ENCODE data around the gene RP9. TPM values are rescaled to one million over a fixed set of nuclear protein-coding genes. Genes with fewer than 3 reads are reported as not detected.

RP9 gene
- total RNA-seq, 1 experiment from 2014 or later = 13.4 TPM

GRCh38 chr7:33065981-33066380 lies 43.2 kb downstream of the RP9 start:
- no peak for DNase-seq (ENCODE audit: low read depth)

- peak; percentile 96 for DNase-seq (ENCODE audit: low read depth)
Observed at GRCh38 chr7:33062782-33063443, 46.3 kb downstream of the RP9 start.

GRCh38 chr7:33062023-33062781 lies 47.0 kb downstream of the RP9 start, which contains the start of gene NT5C3A:
TSS of gene NT5C3A (minus strand) at chr7:33062776. CDS start at chr7:33062705, 71 bp downstream.
- DNase-seq (ENCODE audit: low read depth) = peak; percentile 58

GRCh38 chr7:33061282-33061937 lies 47.8 kb downstream of the RP9 start:
- no peak for DNase-seq (ENCODE audit: low read depth)

GRCh38 chr7:33059635-33060034 lies 49.6 kb downstream of the RP9 start:
- DNase-seq (ENCODE audit: low read depth) = no peak

- no peak for DNase-seq (ENCODE audit: low read depth)
Observed at GRCh38 chr7:33055158-33055557, 54.0 kb downstream of the RP9 start.

GRCh38 chr7:33054261-33054964 lies 54.8 kb downstream of the RP9 start:
- peak; percentile 65 for DNase-seq (ENCODE audit: low read depth)

GRCh38 chr7:33053721-33054120 lies 55.5 kb downstream of the RP9 start:
- no peak for DNase-seq (ENCODE audit: low read depth)

GRCh38 chr7:33050535-33051318 lies 58.5 kb downstream of the RP9 start:
- peak; percentile 54 for DNase-seq (ENCODE audit: low read depth)

GRCh38 chr7:33048704-33049103 lies 60.5 kb downstream of the RP9 start:
- DNase-seq (ENCODE audit: low read depth) = no peak

- no peak for DNase-seq (ENCODE audit: low read depth)
Observed at GRCh38 chr7:33048257-33048656, 60.9 kb downstream of the RP9 start.

GRCh38 chr7:33044986-33045385 lies 64.2 kb downstream of the RP9 start:
- no peak for DNase-seq (ENCODE audit: low read depth)

Other genes starting within 250 kb of the RP9 start
- gene KBTBD2, start 217.6 kb downstream of the RP9 start, total RNA-seq (2014; rRNA removed; shearing (Covaris generic)) = 32.6 and 46.6 TPM in 2 replicates
- 150 and 170 TPM in 2 replicates for gene FKBP9, start 152.0 kb downstream of the RP9 start, total RNA-seq (2014; rRNA removed; shearing (Covaris generic))
- 42.7 and 43.7 TPM in 2 replicates for gene NT5C3A, start 46.6 kb downstream of the RP9 start, total RNA-seq (2014; rRNA removed; shearing (Covaris generic))
- gene BBS9, start 20.2 kb upstream of the RP9 start, total RNA-seq (2014; rRNA removed; shearing (Covaris generic)) = 9.1 and 9.2 TPM in 2 replicates